Measurements from ENCODE around the gene RRP8. TPM values are rescaled to one million over a fixed set of nuclear protein-coding genes. Genes with fewer than 3 reads are reported as not detected.

Gene RRP8
- total and polyA plus RNA-seq, 2 experiments from 2014 or later, result 15.3 to 26.1 TPM

- H3K9me3 ChIP-seq (ENCODE audit: low read depth), result peaks cover 10% of the 10 kb centered on the region
- TF ChIP-seq EZH2 (IDR thresholded peaks at IDR 0.05; ENCODE audit: borderline replicate concordance) (no peak), CTCF (IDR thresholded peaks at IDR 0.05; ENCODE audit: poor library complexity) (no peak), EZH2phosphoT487 (IDR thresholded peaks at IDR 0.05; ENCODE audit: low read depth, severe bottlenecking, unreplicated experiment) (no peak)
- H2AFZ ChIP-seq, result no peak overlapping the region
- H4K20me1 ChIP-seq (ENCODE audit: insufficient read depth, poor library complexity, severe bottlenecking), result no peaks in the 10 kb centered on the region
- no peaks in the 10 kb centered on the region for H3K36me3 ChIP-seq (replicated peaks; ENCODE audit: insufficient read depth, low read depth)
- no peaks in the 10 kb centered on the region for H3K4me1 ChIP-seq (ENCODE audit: insufficient read depth)
- H3K27ac ChIP-seq, result no peak overlapping the region
- no peak for DNase-seq (ENCODE audit: low spot score)
- no peaks in the 10 kb centered on the region for H3K9me2 ChIP-seq (replicated peaks; ENCODE audit: insufficient read depth)
- H3K4me2 ChIP-seq, result no peak overlapping the region
- no peaks in the 10 kb centered on the region for H3K79me2 ChIP-seq
- H3K27me3 ChIP-seq, result no peaks in the 10 kb centered on the region
- whole genome bisulfite sequencing (ENCODE audit: low lambda C conversion rate, missing lambda C conversion rate), result 92% methylated on average over 4 of the region's 4 CpGs
- H3K4me3 ChIP-seq, result no peak overlapping the region
Observed at GRCh38 chr11:6584528-6584927, 18.9 kb downstream of the RRP8 start.

- Histone ChIP-seq H3K27ac (no peak overlapping the region), H3K4me2 (no peak overlapping the region), H2AFZ (no peak overlapping the region), H3K27me3 (no peaks in the 10 kb centered on the region), H3K4me3 (no peak overlapping the region), H3K9me2 (replicated peaks; ENCODE audit: insufficient read depth) (no peaks in the 10 kb centered on the region), H3K79me2 (no peaks in the 10 kb centered on the region), H4K20me1 (ENCODE audit: insufficient read depth, poor library complexity, severe bottlenecking) (no peaks in the 10 kb centered on the region), H3K4me1 (ENCODE audit: insufficient read depth) (no peaks in the 10 kb centered on the region), H3K36me3 (replicated peaks; ENCODE audit: insufficient read depth, low read depth) (no peaks in the 10 kb centered on the region), H3K9me3 (ENCODE audit: low read depth) (peaks cover 10% of the 10 kb centered on the region)
- WGBS (ENCODE audit: low lambda C conversion rate, missing lambda C conversion rate), result 100% methylated on average over 1 of the region's 1 CpG
- DNase-seq (ENCODE audit: low spot score), result no peak
- no peak for TF ChIP-seq CTCF (IDR thresholded peaks at IDR 0.05; ENCODE audit: poor library complexity)
- TF ChIP-seq EZH2phosphoT487 (IDR thresholded peaks at IDR 0.05; ENCODE audit: low read depth, severe bottlenecking, unreplicated experiment), result no peak
- TF ChIP-seq EZH2 (IDR thresholded peaks at IDR 0.05; ENCODE audit: borderline replicate concordance), result no peak
Observed at GRCh38 chr11:6583584-6583983, 19.8 kb downstream of the RRP8 start.

GRCh38 chr11:6579681-6580080, 23.7 kb downstream of the RRP8 start:
- Histone ChIP-seq H4K20me1 (ENCODE audit: insufficient read depth, poor library complexity, severe bottlenecking) (no peaks in the 10 kb centered on the region), H3K9me3 (ENCODE audit: low read depth) (peaks cover 10% of the 10 kb centered on the region), H3K9me2 (replicated peaks; ENCODE audit: insufficient read depth) (no peaks in the 10 kb centered on the region), H3K4me1 (ENCODE audit: insufficient read depth) (peaks cover 3% of the 10 kb centered on the region), H3K27me3 (no peaks in the 10 kb centered on the region), H2AFZ (no peak overlapping the region), H3K36me3 (replicated peaks; ENCODE audit: insufficient read depth, low read depth) (no peaks in the 10 kb centered on the region), H3K4me2 (no peak overlapping the region), H3K27ac (no peak overlapping the region), H3K4me3 (no peak overlapping the region), H3K79me2 (no peaks in the 10 kb centered on the region)
- DNase-seq (ENCODE audit: low spot score), result no peak
- no peak for TF ChIP-seq EZH2 (IDR thresholded peaks at IDR 0.05; ENCODE audit: borderline replicate concordance)
- TF ChIP-seq CTCF (IDR thresholded peaks at IDR 0.05; ENCODE audit: poor library complexity), result no peak
- TF ChIP-seq EZH2phosphoT487 (IDR thresholded peaks at IDR 0.05; ENCODE audit: low read depth, severe bottlenecking, unreplicated experiment), result no peak
- WGBS (ENCODE audit: low lambda C conversion rate, missing lambda C conversion rate), result no CpG with 5 or more reads among the region's 2 CpGs

- Histone ChIP-seq H3K36me3 (replicated peaks; ENCODE audit: insufficient read depth, low read depth) (no peaks in the 10 kb centered on the region), H3K4me1 (ENCODE audit: insufficient read depth) (peaks cover 3% of the 10 kb centered on the region), H3K4me2 (no peak overlapping the region), H3K27ac (peak overlapping the region; percentile 91), H3K79me2 (no peaks in the 10 kb centered on the region), H3K9me2 (replicated peaks; ENCODE audit: insufficient read depth) (no peaks in the 10 kb centered on the region), H2AFZ (no peak overlapping the region), H3K4me3 (no peak overlapping the region), H3K9me3 (ENCODE audit: low read depth) (no peaks in the 10 kb centered on the region), H4K20me1 (ENCODE audit: insufficient read depth, poor library complexity, severe bottlenecking) (no peaks in the 10 kb centered on the region), H3K27me3 (no peaks in the 10 kb centered on the region)
- TF ChIP-seq EZH2 (IDR thresholded peaks at IDR 0.05; ENCODE audit: borderline replicate concordance) (no peak), CTCF (IDR thresholded peaks at IDR 0.05; ENCODE audit: poor library complexity) (no peak), EZH2phosphoT487 (IDR thresholded peaks at IDR 0.05; ENCODE audit: low read depth, severe bottlenecking, unreplicated experiment) (no peak)
- whole genome bisulfite sequencing (ENCODE audit: low lambda C conversion rate, missing lambda C conversion rate), result 91% methylated on average over 1 of the region's 1 CpG
- DNase-seq (ENCODE audit: low spot score), result no peak
Observed at GRCh38 chr11:6578134-6578533, 25.3 kb downstream of the RRP8 start.
